ENCODE data around the gene ANTXR1. TPM values are rescaled to one million over a fixed set of nuclear protein-coding genes. Genes with fewer than 3 reads are reported as not detected.

Gene ANTXR1
- total and polyA plus RNA-seq, 2 of the 8 experiments (the other 6 are each of a cell fraction or from before 2014, with no cell fraction given), result 15.8 to 44.3 TPM

GRCh38 chr2:69077252-69077950, 64.4 kb downstream of the ANTXR1 start:
- Histone ChIP-seq H2BK12ac (ENCODE audit: low read depth, low read length) (no peak overlapping the region), H2BK15ac (ENCODE audit: low read length) (no peak overlapping the region), H3K18ac (ENCODE audit: extremely low read depth, low read length) (no peak overlapping the region), H3K9me3 (ENCODE audit: insufficient read depth in 2 of 2, low read depth in 1 of 2, low read length in 1 of 2) (no peaks in the 10 kb centered on the region), H3K9ac (replicated peaks in 1 of 4; ENCODE audit: extremely low read depth in 1 of 4, low read depth in 3 of 4, low read length in 3 of 4) (no peak overlapping the region), H3K27me3 (replicated peaks in 1 of 4; ENCODE audit: control insufficient read depth in 3 of 4, extremely low read depth in 1 of 4, insufficient read depth in 3 of 4, low read length in 3 of 4) (no peaks in the 10 kb centered on the region), H2AFZ (ENCODE audit: low read length) (no peak overlapping the region), H3K4me3 (ENCODE audit: extremely low read depth in 1 of 4, insufficient read depth in 2 of 4, low read depth in 3 of 4, low read length in 4 of 4) (no peak overlapping the region), H4K5ac (ENCODE audit: insufficient read length, low read depth, low read length) (no peak overlapping the region), H3K27ac (ENCODE audit: low read depth, low read length) (no peak overlapping the region), H3K36me3 (ENCODE audit: control insufficient read depth in 2 of 4, insufficient read depth in 4 of 4, low read length in 3 of 4) (peaks cover 0 to 14% (median 10%) of the 10 kb centered on the region in 4 experiments; a peak in 5 of 8 replicates), H3K14ac (ENCODE audit: insufficient read length) (no peak overlapping the region), H2BK5ac (ENCODE audit: low read depth, low read length) (no peak overlapping the region; the same call in 1 of the 2 replicates), H4K20me1 (replicated peaks in 1 of 2; ENCODE audit: control insufficient read depth in 1 of 2, insufficient read depth in 2 of 2, low read length in 2 of 2) (peaks cover 0 to 6% of the 10 kb centered on the region in 2 experiments), H4K8ac (ENCODE audit: extremely low read depth, insufficient read depth, low read length) (no peak overlapping the region), H2BK20ac (ENCODE audit: low read length) (no peak overlapping the region), H2AK5ac (ENCODE audit: low read depth, low read length) (no peak overlapping the region), H4K91ac (replicated peaks; ENCODE audit: insufficient read length, low read length) (no peak overlapping the region), H3K4me2 (ENCODE audit: insufficient read depth in 1 of 2, low read depth in 2 of 2, low read length in 2 of 2) (peak overlapping the region; percentile 34 to 40; a peak in 3 of 4 replicates), H3K79me1 (ENCODE audit: low read depth, low read length) (no peaks in the 10 kb centered on the region), H3K79me2 (ENCODE audit: control insufficient read depth in 1 of 2, insufficient read depth in 2 of 2, low read length in 2 of 2) (no peaks in the 10 kb centered on the region), H2BK120ac (replicated peaks; ENCODE audit: low read depth, low read length) (no peak overlapping the region), H3K4ac (replicated peaks; ENCODE audit: insufficient read length, low read depth, low read length) (no peak overlapping the region), H3K56ac (replicated peaks; ENCODE audit: insufficient read length, low read depth, low read length) (no peak overlapping the region), H3K23me2 (ENCODE audit: low read depth, low read length) (no peaks in the 10 kb centered on the region), H3K4me1 (replicated peaks in 1 of 4; ENCODE audit: control insufficient read depth in 3 of 4, insufficient read depth in 4 of 4, low read length in 3 of 4) (peaks cover 4 to 13% (median 8%) of the 10 kb centered on the region in 4 experiments; a peak in 6 of 7 replicates), H3K23ac (ENCODE audit: insufficient read length) (no peak overlapping the region)
- ChIA-PET POLR2A (ENCODE audit: partially characterized antibody) (interaction anchor here (0.8 kb wide), 1 partner anchor 11 kb away, joined by 3 read pairs; no protein-coding TSS in a partner anchor), CTCF (ENCODE audit: partially characterized antibody) (interaction anchor here (0.7 to 1.3 kb wide), 2 partner anchors 229 to 278 kb away, joined by 3 to 4 read pairs; no protein-coding TSS in a partner anchor)
- TF ChIP-seq HDAC6 (IDR thresholded peaks at IDR 0.05; ENCODE audit: low read depth, low read length), result no peak
- TF ChIP-seq BRCA1 (IDR thresholded peaks at IDR 0.05; ENCODE audit: low read depth, low read length), result no peak
- TF ChIP-seq SP4 (IDR thresholded peaks at IDR 0.05; ENCODE audit: low read length), result no peak
- no peak for TF ChIP-seq RAD21 (IDR thresholded peaks at IDR 0.05 in 1 of 2, conservative IDR thresholded peaks at IDR 0.05 in 1 of 2; ENCODE audit: low read depth in 2 of 2, low read length in 2 of 2)
- WGBS, 2 experiments (ENCODE audit: extremely low coverage in 1 of 2, insufficient coverage in 1 of 2, insufficient read length in 1 of 2, insufficient replicate concordance in 2 of 2, low coverage in 1 of 2, low lambda C conversion rate in 2 of 2, missing lambda C conversion rate in 1 of 2), result 87% methylated on average over 10 of the region's 10 CpGs; no CpG with 5 or more reads in 1 of the 2 experiments
- DNase-seq (ENCODE audit: low read depth in 1 of 2, low spot score in 2 of 2) (no peak), FAIRE-seq (no peak)

Data from H1 (cell line).